ENCODE data around the gene PKDCC.

The PKDCC gene

DNA sequence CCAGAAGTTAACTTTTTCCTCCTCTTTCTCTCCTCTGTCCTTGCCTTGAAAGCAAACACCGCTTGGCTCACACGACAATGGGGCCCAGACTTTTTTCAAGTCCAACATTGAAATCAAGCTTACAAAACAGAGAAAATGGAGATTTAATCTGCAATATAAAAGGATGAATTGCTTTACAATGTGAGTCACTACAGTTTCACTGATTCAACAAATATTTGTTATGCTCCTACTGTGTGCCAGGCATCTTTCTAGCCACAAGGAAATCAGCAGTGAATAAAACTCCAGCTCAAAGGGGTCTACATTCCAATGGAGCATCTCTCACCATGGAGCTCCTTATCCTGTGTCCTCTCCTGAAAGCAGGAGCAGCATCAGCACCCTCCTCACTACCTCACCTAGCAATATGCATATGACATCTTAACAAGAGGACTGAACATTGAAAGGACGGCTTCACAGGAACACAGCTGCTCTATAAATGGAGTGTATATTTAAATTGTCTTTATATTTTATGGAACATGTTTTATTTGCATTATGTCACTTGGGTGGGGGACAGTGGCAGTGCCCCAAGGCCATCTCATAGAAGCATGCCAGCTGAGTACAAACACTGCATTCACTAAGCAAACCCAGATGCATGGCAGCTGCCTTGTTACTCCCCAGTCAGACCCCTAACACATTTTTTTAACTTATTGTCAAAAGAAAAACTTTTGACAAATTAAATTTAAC lies 39.5 kb downstream of the PKDCC start:
- Histone ChIP-seq H3K4me1 (ENCODE audit: control insufficient read depth, insufficient read depth, low read length) (peaks cover 7% of the 10 kb centered on the region), H3K9ac (ENCODE audit: low read depth, low read length) (no peak overlapping the region), H3K9me3 (ENCODE audit: control insufficient read depth, insufficient read depth, low read length) (no peaks in the 10 kb centered on the region), H3K27me3 (ENCODE audit: control insufficient read depth, insufficient read depth, low read length) (peaks cover 27% of the 10 kb centered on the region), H3K36me3 (ENCODE audit: control insufficient read depth, insufficient read depth, low read length) (no peaks in the 10 kb centered on the region), H3K4me3 (ENCODE audit: low read depth, low read length) (no peak overlapping the region)

DNA sequence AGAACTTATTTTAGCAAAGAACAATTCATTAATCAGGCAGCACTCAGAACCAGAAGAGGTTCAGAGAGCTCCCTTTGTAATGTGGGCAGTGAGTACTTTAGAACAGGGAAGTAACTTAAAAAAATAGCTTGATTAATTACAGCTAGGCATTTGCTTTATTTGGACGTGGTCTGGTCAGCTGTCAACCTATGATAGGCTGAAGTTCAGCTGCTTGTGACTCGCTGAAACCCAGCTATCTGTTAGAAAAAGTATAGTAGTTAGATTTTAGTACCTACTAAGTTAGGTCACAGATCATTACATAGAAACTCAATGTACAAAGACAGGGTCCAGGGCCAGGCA lies 40.0 kb downstream of the PKDCC start:
- H3K36me3 ChIP-seq (ENCODE audit: control insufficient read depth, insufficient read depth, low read length) = no peaks in the 10 kb centered on the region
- no peaks in the 10 kb centered on the region for H3K9me3 ChIP-seq (ENCODE audit: control insufficient read depth, insufficient read depth, low read length)
- no peak overlapping the region for H3K9ac ChIP-seq (ENCODE audit: low read depth, low read length)
- H3K4me3 ChIP-seq (ENCODE audit: low read depth, low read length) = no peak overlapping the region
- peaks cover 8% of the 10 kb centered on the region for H3K4me1 ChIP-seq (ENCODE audit: control insufficient read depth, insufficient read depth, low read length)
- H3K27me3 ChIP-seq (ENCODE audit: control insufficient read depth, insufficient read depth, low read length) = peaks cover 33% of the 10 kb centered on the region

DNA sequence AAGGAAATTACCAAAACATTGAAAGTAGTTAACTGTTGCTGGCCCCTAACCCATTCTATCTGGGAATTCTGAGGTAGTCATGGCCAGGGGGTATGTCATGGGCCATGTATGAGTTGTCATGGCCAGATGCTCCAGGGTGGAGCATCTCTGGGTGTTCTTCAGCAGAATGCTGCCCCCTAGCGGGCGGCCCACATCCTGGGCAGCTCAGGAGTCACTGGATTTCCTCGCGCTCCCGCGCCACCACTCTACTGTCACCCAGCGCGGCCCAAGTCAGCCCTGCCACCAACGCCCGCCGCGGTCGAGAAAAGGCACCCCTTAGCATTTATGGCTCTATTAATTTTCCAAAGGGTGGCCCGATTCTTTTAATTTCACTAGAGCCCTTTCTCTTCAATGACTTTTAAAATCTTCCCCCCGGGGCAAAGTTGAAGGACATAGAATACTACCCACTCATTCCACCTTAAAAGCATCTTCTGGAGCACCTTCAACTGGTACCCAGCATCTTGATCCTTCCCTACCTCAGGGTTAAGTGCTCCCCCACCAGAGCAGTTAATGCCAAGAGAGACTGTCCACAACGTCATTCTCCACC lies 41.6 kb downstream of the PKDCC start:
- H3K9ac ChIP-seq (ENCODE audit: low read depth, low read length) = no peak overlapping the region
- H3K4me3 ChIP-seq (ENCODE audit: low read depth, low read length) = no peak overlapping the region
- H3K9me3 ChIP-seq (ENCODE audit: control insufficient read depth, insufficient read depth, low read length) = no peaks in the 10 kb centered on the region
- no peaks in the 10 kb centered on the region for H3K36me3 ChIP-seq (ENCODE audit: control insufficient read depth, insufficient read depth, low read length)
- H3K4me1 ChIP-seq (ENCODE audit: control insufficient read depth, insufficient read depth, low read length) = peaks cover 12% of the 10 kb centered on the region
- H3K27me3 ChIP-seq (ENCODE audit: control insufficient read depth, insufficient read depth, low read length) = peaks cover 46% of the 10 kb centered on the region

DNA sequence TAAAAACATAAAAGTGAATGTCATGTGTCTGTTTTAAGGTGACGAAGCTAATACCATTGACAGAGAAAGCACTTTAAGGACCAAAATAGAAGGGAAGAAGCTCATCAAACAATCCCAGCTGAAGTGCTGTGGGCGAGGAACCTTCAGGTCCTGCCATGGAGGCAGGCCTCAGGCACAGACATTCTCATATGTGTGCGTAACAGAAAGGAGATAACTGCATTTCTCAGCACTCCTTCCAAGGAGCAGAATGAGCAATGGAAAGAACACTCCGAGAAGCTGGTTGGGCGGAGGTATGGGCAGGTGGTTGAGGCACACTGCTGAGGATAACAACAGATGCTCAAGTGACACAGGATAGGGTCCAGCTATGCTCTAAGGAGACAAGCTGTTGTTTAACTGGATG lies 42.4 kb downstream of the PKDCC start:
- no peak overlapping the region for H3K9ac ChIP-seq (ENCODE audit: low read depth, low read length)
- H3K27me3 ChIP-seq (ENCODE audit: control insufficient read depth, insufficient read depth, low read length) = peaks cover 46% of the 10 kb centered on the region
- H3K9me3 ChIP-seq (ENCODE audit: control insufficient read depth, insufficient read depth, low read length) = no peaks in the 10 kb centered on the region
- H3K4me1 ChIP-seq (ENCODE audit: control insufficient read depth, insufficient read depth, low read length) = peaks cover 12% of the 10 kb centered on the region
- H3K36me3 ChIP-seq (ENCODE audit: control insufficient read depth, insufficient read depth, low read length) = no peaks in the 10 kb centered on the region
- no peak overlapping the region for H3K4me3 ChIP-seq (ENCODE audit: low read depth, low read length)

DNA sequence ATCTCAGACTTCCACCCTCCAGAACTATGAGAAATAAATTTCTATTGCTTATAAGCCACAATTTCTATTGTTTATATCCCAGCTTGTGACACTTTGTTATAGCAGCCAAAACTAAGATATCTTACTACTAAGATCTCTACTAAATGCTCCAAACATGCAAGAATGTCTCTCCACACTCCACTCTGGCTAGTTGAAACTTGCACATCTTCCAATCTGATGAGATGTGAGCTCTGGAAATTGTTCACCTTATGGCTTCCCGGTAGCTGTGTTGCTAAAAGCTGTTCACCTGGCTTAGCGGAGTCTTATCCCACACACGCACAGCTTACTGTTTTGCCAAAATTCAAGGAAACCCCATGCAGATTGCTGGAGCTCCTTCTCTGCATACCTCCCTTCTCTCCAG lies 43.9 kb downstream of the PKDCC start:
- H3K9me3 ChIP-seq (ENCODE audit: control insufficient read depth, insufficient read depth, low read length) = no peaks in the 10 kb centered on the region
- H3K27me3 ChIP-seq (ENCODE audit: control insufficient read depth, insufficient read depth, low read length) = peaks cover 46% of the 10 kb centered on the region
- H3K9ac ChIP-seq (ENCODE audit: low read depth, low read length) = no peak overlapping the region
- peaks cover 11% of the 10 kb centered on the region for H3K4me1 ChIP-seq (ENCODE audit: control insufficient read depth, insufficient read depth, low read length)
- no peaks in the 10 kb centered on the region for H3K36me3 ChIP-seq (ENCODE audit: control insufficient read depth, insufficient read depth, low read length)
- H3K4me3 ChIP-seq (ENCODE audit: low read depth, low read length) = no peak overlapping the region

DNA sequence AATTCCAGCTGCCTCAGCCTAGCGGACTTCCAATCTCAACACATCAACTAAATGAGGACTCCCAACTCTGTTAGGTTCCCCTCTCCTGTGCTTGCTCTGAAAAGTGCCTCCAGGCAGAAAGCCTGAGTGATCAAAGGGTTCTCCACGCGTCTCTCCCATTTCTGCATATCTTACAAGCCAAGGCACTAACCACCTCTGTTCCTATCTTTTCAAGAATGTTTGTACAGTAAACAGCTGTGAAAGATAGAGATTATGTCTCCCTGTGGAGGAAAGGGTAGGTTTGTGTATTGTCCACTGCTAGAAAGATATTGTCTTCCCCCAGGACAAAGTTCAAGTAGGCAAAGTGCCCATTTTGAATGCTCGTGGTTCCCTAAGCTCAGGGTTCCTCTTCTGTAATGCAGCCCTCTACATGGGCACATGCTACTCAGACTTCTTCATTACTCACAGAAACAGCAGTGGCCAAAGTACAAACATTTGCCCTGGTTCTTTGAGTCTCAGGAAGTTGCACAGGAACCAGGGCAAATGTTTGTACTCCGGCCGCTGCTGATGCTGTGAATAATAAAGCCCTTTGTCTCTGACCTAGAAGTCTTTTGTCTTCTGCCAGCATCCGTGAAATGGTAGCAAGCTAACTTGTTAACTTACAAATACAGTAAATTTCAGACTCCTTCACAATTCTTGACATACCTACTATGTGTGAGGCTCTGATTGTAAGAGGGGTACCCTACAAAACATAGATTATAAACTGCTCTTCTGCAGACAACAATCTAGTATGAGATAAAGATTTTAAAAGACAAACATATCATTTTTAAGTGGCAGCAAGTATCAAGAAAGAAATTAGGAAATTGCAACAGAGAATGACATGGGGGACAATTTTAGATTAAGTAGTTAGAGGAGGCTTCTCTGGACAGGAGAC lies 44.5 kb downstream of the PKDCC start:
- peaks cover 10% of the 10 kb centered on the region for H3K4me1 ChIP-seq (ENCODE audit: control insufficient read depth, insufficient read depth, low read length)
- no peak overlapping the region for H3K4me3 ChIP-seq (ENCODE audit: low read depth, low read length)
- no peak overlapping the region for H3K9ac ChIP-seq (ENCODE audit: low read depth, low read length)
- H3K9me3 ChIP-seq (ENCODE audit: control insufficient read depth, insufficient read depth, low read length) = no peaks in the 10 kb centered on the region
- H3K27me3 ChIP-seq (ENCODE audit: control insufficient read depth, insufficient read depth, low read length) = peaks cover 46% of the 10 kb centered on the region
- no peaks in the 10 kb centered on the region for H3K36me3 ChIP-seq (ENCODE audit: control insufficient read depth, insufficient read depth, low read length)

DNA sequence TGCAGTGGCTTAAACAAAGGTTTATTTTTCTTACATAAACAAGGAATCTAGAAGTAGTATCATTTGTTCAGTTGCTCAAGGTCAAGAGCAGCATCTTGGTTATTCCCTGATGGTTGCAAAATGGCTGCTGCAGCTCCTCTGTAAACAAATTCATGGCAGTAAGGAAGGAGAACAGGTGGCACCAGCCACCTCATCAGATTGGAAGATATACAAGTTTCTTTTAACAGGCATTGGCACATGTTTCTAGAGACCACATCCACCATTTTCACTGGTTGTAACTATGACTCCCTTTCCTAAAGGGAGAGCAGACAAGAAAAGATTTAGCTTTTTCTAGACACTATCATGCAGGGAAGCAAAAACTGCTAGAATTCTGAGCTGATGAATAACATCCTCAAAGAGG lies 46.3 kb downstream of the PKDCC start:
- Histone ChIP-seq H3K27me3 (ENCODE audit: control insufficient read depth, insufficient read depth, low read length) (peaks cover 46% of the 10 kb centered on the region), H3K9me3 (ENCODE audit: control insufficient read depth, insufficient read depth, low read length) (no peaks in the 10 kb centered on the region), H3K4me1 (ENCODE audit: control insufficient read depth, insufficient read depth, low read length) (peaks cover 10% of the 10 kb centered on the region), H3K36me3 (ENCODE audit: control insufficient read depth, insufficient read depth, low read length) (no peaks in the 10 kb centered on the region), H3K4me3 (ENCODE audit: low read depth, low read length) (no peak overlapping the region), H3K9ac (ENCODE audit: low read depth, low read length) (no peak overlapping the region)

DNA sequence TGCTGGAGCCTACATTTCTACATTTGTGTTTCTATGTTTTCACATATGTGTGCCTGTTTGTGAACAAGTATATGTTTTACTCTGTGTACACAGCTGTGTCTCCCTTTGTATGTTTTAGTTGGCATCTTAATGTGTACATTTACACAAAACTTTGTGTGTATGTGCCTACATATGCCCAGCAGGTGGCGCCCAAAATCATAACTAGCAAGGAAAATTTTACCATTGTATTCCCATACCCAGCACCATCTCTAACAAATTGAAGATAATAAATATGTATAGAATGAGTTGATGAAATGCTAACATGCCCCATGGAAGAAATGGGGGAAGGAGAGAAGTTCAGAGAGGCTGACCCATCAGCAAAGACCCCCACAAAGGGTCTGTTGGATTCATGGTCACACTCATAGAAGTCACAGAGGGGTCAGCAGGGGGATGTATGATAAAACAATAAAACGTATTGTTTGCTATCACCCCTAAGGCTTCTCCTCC lies 48.1 kb downstream of the PKDCC start:
- H3K27me3 ChIP-seq (ENCODE audit: control insufficient read depth, insufficient read depth, low read length) = peaks cover 41% of the 10 kb centered on the region
- no peaks in the 10 kb centered on the region for H3K36me3 ChIP-seq (ENCODE audit: control insufficient read depth, insufficient read depth, low read length)

DNA sequence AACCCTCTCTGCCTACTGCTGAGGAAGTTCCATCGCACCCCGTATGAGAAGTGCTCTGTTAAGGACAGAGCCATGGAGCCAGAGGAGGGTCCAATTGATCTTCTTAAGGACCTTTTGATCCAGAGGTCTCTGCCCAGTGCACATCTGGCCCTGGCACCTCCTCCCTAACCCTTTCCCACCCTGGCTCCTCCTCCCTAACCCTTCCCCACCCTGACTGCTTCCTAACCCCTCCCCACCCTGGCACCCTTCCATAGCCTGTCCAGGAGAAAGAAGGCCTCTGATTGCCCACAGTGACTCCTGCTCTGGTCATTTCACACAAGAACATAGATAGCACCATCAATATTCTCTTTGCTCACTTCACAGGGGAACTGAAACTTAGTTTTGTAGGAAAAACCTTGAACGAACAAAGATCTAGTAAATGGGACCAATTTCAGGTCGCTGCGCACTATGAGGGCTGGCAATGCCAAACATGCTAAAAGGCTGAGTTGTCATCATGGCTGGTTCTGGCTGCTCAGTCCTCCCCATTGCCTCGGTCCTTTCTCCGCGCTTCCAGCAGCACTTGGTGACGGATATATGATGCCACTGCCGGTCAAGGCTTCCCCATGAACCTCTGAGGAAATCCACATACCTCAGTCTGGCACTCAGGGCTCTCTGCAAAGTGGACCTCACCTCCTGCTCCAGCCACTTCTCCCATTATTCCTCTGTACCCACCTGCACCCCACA lies 49.2 kb downstream of the PKDCC start:
- Histone ChIP-seq H3K27me3 (ENCODE audit: control insufficient read depth, insufficient read depth, low read length) (peaks cover 31% of the 10 kb centered on the region), H3K36me3 (ENCODE audit: control insufficient read depth, insufficient read depth, low read length) (no peaks in the 10 kb centered on the region), H3K4me3 (ENCODE audit: low read depth, low read length) (no peak overlapping the region), H3K9me3 (ENCODE audit: control insufficient read depth, insufficient read depth, low read length) (no peaks in the 10 kb centered on the region), H3K4me1 (ENCODE audit: control insufficient read depth, insufficient read depth, low read length) (peaks cover 13% of the 10 kb centered on the region), H3K9ac (ENCODE audit: low read depth, low read length) (no peak overlapping the region)

More for the DNA sequence above, 48.1 kb downstream of the PKDCC start:
- no peak overlapping the region for H3K9ac ChIP-seq (ENCODE audit: low read depth, low read length)
- peaks cover 10% of the 10 kb centered on the region for H3K4me1 ChIP-seq (ENCODE audit: control insufficient read depth, insufficient read depth, low read length)
- H3K4me3 ChIP-seq (ENCODE audit: low read depth, low read length) = no peak overlapping the region
- H3K9me3 ChIP-seq (ENCODE audit: control insufficient read depth, insufficient read depth, low read length) = no peaks in the 10 kb centered on the region

DNA sequence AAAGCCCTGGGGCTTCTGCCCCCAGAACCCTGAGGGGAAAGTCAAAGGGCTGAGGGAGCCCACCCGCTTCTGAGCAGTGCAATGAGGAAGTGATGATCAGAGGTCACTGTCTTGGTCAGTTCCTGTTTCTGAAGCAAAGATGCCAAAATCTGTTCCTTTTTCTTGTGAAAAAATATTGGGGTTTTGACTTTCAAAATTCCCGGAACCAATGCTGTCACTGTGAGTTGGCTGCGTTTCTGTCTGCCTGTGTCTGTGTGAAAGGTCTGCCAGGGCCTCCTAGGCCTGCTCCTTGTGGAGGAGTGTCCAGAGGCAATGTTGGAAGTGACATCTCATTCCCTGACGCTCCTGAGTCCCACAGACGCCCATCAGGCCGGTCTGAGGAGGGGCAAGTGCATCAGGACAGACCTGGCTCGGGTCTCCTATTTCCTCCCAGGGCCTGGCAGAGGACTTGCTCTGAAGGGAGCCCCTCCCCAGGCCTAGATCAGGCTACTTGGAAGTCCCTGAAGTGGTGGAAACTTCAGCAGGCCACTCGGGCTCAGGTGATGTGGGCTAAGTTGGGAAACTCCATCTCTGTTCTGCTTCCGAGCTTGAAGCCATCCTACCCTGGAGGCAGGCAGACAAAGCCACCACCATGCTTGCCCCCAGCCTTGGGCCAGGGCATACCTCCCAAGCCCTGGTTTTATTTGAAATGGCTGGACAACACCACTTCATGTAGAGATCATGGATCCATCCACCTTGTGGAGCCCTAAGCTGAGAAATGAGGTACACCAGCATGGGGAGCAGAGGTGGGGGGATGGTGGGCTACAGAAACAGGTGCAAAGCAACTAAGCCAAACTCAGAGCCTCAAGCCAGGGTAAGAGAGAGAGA lies 51.0 kb downstream of the PKDCC start:
- H3K9ac ChIP-seq (ENCODE audit: low read depth, low read length) = no peak overlapping the region
- H3K9me3 ChIP-seq (ENCODE audit: control insufficient read depth, insufficient read depth, low read length) = no peaks in the 10 kb centered on the region
- peaks cover 5% of the 10 kb centered on the region for H3K4me1 ChIP-seq (ENCODE audit: control insufficient read depth, insufficient read depth, low read length)
- H3K4me3 ChIP-seq (ENCODE audit: low read depth, low read length) = no peak overlapping the region
- H3K27me3 ChIP-seq (ENCODE audit: control insufficient read depth, insufficient read depth, low read length) = peaks cover 15% of the 10 kb centered on the region
- no peaks in the 10 kb centered on the region for H3K36me3 ChIP-seq (ENCODE audit: control insufficient read depth, insufficient read depth, low read length)
